K562 (cell line): ENCODE results near the gene SLC25A17.

Experiments used
- EZH2 ChIP-seq: IDR thresholded peaks from 2 replicates; pipeline ENCODE4 v1.6.1; 2012; ENCODE audit warnings: low read depth, mild to moderate bottlenecking, inconsistent platforms, low read length, borderline replicate concordance
- ZNF740 ChIP-seq, 3 experiments: fragments of 200-800 bp in 1 of 3; sonication (Bioruptor generic) in 1 of 3; sonication (generic) in 1 of 3; formaldehyde crosslinking in 1 of 3; IDR thresholded peaks; 2 replicates each; pipeline versions ENCODE4 v1.6.1 to v1.8.0; 2016 to 2022; ENCODE audit warnings: mild to moderate bottlenecking in 2 of 3, missing compliant biosample characterization in 2 of 3, missing genetic modification characterization in 2 of 3, missing genetic modification reagents in 1 of 3

GRCh38 chr22:40721266-40721665 lies 97.9 kb downstream of the SLC25A17 start:
- TF ChIP-seq ZNF740 (CRISPR knock-in tag; IDR thresholded peaks at IDR 0.05) (no peak), ZNF740 (tag; IDR thresholded peaks at IDR 0.05) (no peak), EZH2 (no peak)
